Measurements from ENCODE around the gene REM1. TPM values are rescaled to one million over a fixed set of nuclear protein-coding genes. Genes with fewer than 3 reads are reported as not detected.

Gene REM1
- total RNA-seq, 2 donors from 2014 or later = 0.32 to 0.44 TPM

- no peak for DNase-seq
- H3K27me3 ChIP-seq = no peaks in the 10 kb centered on the region
- no peaks in the 10 kb centered on the region for H3K4me1 ChIP-seq
- no peak overlapping the region for H3K4me3 ChIP-seq
- no peaks in the 10 kb centered on the region for H3K9me3 ChIP-seq
- H3K27ac ChIP-seq = no peak overlapping the region
- TF ChIP-seq CTCF (IDR thresholded peaks at IDR 0.05) = no peak
- no peak overlapping the region for H3K9ac ChIP-seq (ENCODE audit: low read depth in 2 of 2, low read length in 2 of 2)
- intact Hi-C loops (cut with DNase I) = no loop called here
- H3K36me3 ChIP-seq = no peaks in the 10 kb centered on the region
Observed at GRCh38 chr20:31490752-31491151, 15.7 kb downstream of the REM1 start.

GRCh38 chr20:31494131-31494530 lies 19.0 kb downstream of the REM1 start:
- Histone ChIP-seq H3K36me3 (no peaks in the 10 kb centered on the region), H3K9me3 (no peaks in the 10 kb centered on the region), H3K9ac (ENCODE audit: low read depth in 2 of 2, low read length in 2 of 2) (no peak overlapping the region), H3K27me3 (no peaks in the 10 kb centered on the region), H3K27ac (no peak overlapping the region), H3K4me3 (no peak overlapping the region), H3K4me1 (no peaks in the 10 kb centered on the region)
- TF ChIP-seq CTCF (IDR thresholded peaks at IDR 0.05) = no peak
- intact Hi-C loops (cut with DNase I) = no loop called here
- no peak for DNase-seq

GRCh38 chr20:31496761-31497295 lies 21.7 kb downstream of the REM1 start:
- Histone ChIP-seq H3K27ac (no peak overlapping the region), H3K4me3 (no peak overlapping the region), H3K27me3 (no peaks in the 10 kb centered on the region), H3K9me3 (no peaks in the 10 kb centered on the region), H3K4me1 (no peaks in the 10 kb centered on the region), H3K9ac (ENCODE audit: low read depth in 2 of 2, low read length in 2 of 2) (no peak overlapping the region), H3K36me3 (no peaks in the 10 kb centered on the region)
- no peak for DNase-seq
- TF ChIP-seq CTCF (IDR thresholded peaks at IDR 0.05) = no peak
- intact Hi-C loops (cut with DNase I) = no loop called here

GRCh38 chr20:31497838-31498540 lies 22.9 kb downstream of the REM1 start:
- TF ChIP-seq CTCF (IDR thresholded peaks at IDR 0.05) = no peak
- intact Hi-C loops (cut with DNase I) = no loop called here
- Histone ChIP-seq H3K4me1 (no peaks in the 10 kb centered on the region), H3K27me3 (no peaks in the 10 kb centered on the region), H3K36me3 (no peaks in the 10 kb centered on the region), H3K9ac (ENCODE audit: low read depth in 2 of 2, low read length in 2 of 2) (no peak overlapping the region), H3K4me3 (no peak overlapping the region), H3K9me3 (no peaks in the 10 kb centered on the region), H3K27ac (no peak overlapping the region)
- no peak for DNase-seq

GRCh38 chr20:31500527-31500926 lies 25.4 kb downstream of the REM1 start:
- no peak overlapping the region for H3K9ac ChIP-seq (ENCODE audit: low read depth in 2 of 2, low read length in 2 of 2)
- intact Hi-C loops (cut with DNase I) = no loop called here
- no peaks in the 10 kb centered on the region for H3K36me3 ChIP-seq
- H3K27ac ChIP-seq = no peak overlapping the region
- H3K4me1 ChIP-seq = no peaks in the 10 kb centered on the region
- no peaks in the 10 kb centered on the region for H3K27me3 ChIP-seq
- no peak for DNase-seq
- no peak for TF ChIP-seq CTCF (IDR thresholded peaks at IDR 0.05)
- no peaks in the 10 kb centered on the region for H3K9me3 ChIP-seq
- no peak overlapping the region for H3K4me3 ChIP-seq
